ENCODE measurements around the gene PRRT1.

PRRT1 gene

GRCh38 chr6:32184084-32184640, 32.4 kb upstream of the PRRT1 start, which contains the start of gene AGER:
Gene AGER, minus strand, starts transcription at chr6:32184253. Its CDS starts 31 bp downstream, at chr6:32184222.
- no peak for DNase-seq (ENCODE audit: low read depth)
- H3K4me3 ChIP-seq (replicated peaks; ENCODE audit: low read depth, low read length): no peak within 1 kb of the TSS
- TF ChIP-seq, protein P1, sequence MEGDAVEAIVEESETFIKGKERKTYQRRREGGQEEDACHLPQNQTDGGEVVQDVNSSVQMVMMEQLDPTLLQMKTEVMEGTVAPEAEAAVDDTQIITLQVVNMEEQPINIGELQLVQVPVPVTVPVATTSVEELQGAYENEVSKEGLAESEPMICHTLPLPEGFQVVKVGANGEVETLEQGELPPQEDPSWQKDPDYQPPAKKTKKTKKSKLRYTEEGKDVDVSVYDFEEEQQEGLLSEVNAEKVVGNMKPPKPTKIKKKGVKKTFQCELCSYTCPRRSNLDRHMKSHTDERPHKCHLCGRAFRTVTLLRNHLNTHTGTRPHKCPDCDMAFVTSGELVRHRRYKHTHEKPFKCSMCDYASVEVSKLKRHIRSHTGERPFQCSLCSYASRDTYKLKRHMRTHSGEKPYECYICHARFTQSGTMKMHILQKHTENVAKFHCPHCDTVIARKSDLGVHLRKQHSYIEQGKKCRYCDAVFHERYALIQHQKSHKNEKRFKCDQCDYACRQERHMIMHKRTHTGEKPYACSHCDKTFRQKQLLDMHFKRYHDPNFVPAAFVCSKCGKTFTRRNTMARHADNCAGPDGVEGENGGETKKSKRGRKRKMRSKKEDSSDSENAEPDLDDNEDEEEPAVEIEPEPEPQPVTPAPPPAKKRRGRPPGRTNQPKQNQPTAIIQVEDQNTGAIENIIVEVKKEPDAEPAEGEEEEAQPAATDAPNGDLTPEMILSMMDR (IDR thresholded peaks at IDR 0.05; ENCODE audit: low read length, missing control alignments): no peak

DNA sequence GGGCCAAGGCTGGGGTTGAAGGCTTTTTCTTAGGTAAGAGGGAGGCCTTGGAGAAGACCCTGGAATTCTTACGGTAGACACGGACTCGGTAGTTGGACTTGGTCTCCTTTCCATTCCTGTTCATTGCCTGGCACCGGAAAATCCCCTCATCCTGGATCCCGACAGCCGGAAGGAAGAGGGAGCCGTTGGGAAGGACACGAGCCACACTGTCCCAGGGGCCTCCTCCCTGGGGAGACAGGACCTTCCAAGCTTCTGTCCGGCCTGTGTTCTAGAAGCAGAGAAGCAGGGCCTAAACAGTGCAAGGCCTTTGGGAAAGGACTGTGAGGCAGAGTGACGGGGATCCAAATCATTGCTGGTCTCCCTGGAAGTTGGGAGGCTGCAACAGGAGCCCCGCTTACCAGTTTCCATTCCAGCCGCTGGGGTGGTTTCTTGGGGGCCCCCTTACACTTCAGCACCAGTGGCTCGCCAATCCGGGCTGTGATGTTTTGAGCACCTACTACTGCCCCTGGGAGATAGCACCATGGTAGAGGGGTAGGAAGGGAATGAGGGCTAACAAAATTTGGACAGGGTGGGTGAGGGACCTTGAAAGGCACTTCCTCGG, 31.8 kb upstream of the PRRT1 start:
- DNase-seq (ENCODE audit: low read depth): no peak
- H3K4me3 ChIP-seq (replicated peaks; ENCODE audit: low read depth, low read length): no peak overlapping the region
- TF ChIP-seq, protein P1 (IDR thresholded peaks at IDR 0.05; ENCODE audit: low read length, missing control alignments): no peak

DNA sequence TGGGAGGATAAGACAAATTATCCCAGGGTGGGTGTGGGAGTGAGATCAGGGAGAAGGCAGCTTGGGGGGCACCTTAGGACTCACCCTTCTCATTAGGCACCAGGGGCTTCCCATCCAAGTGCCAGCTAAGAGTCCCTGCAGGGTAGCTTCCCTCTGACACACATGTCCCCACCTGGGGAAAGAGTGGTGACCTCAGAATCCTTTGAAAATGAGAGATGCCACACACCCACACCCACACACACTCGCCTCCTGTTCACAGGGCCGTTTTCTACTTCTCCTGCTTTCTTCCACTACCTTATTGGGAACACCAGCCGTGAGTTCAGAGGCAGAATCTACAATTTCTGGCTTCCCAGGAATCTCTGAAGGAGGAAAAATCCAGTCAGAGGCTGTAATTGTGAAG, 31.3 kb upstream of the PRRT1 start:
- DNase-seq (ENCODE audit: low read depth): no peak
- TF ChIP-seq, protein P1 (IDR thresholded peaks at IDR 0.05; ENCODE audit: low read length, missing control alignments): no peak
- H3K4me3 ChIP-seq (replicated peaks; ENCODE audit: low read depth, low read length): no peak overlapping the region

DNA sequence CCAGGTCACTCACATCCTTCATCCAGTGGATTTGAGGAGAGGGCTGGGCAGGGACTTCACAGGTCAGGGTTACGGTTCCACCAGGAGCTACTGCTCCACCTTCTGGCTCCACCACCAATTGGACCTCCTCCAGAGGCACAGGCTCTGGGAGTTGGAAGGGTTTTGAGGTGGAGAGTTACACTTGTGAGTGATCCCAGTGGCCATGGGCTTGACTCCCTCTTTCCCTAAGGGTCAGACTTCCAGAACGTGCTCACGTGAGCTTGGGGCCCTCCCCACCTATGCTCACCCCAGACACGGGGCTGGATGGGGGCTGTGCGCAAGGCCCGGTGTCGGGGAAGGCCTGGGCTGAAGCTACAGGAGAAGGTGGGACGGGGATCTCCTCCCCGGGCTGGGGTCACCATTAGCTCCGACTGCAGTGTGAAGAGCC, 30.8 kb upstream of the PRRT1 start:
- TF ChIP-seq, protein P1 (IDR thresholded peaks at IDR 0.05; ENCODE audit: low read length, missing control alignments): no peak
- no peak for DNase-seq (ENCODE audit: low read depth)
- H3K4me3 ChIP-seq (replicated peaks; ENCODE audit: low read depth, low read length): no peak overlapping the region

DNA sequence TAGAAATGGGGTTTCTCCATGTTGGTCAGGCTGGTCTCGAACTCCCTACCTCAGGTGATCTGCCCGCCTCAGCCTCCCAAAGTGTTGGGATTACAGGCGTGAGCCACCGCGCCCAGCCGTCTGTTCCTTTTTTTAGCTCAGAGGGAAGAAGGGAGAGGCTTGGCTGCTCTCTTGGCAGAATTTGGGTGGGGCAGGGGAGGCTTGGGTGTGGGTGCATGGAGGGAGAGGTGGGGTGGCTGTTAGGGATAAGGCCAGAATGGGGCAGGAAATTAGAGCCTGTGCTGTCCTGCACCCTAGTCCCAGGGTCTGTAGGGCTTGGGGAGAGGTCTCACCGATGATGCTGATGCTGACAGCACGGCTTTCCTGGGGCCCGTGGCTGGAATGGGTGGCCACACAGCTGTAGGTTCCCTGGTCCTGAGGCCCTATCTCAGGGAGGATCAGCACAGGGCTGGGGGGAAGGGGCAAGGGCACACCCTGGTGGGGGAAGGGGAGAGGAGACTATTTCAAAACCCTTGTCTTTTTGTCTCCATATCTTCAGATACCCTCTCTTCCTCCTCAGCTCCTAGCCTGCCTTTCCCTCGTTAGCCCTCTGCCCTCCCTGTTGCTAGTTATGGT, 30.3 kb upstream of the PRRT1 start:
- DNase-seq (ENCODE audit: low read depth): no peak
- no peak overlapping the region for H3K4me3 ChIP-seq (replicated peaks; ENCODE audit: low read depth, low read length)
- TF ChIP-seq, protein P1 (IDR thresholded peaks at IDR 0.05; ENCODE audit: low read length, missing control alignments): no peak

GRCh38 chr6:32181148-32181702, 29.5 kb upstream of the PRRT1 start:
- DNase-seq (ENCODE audit: low read depth): no peak
- no peak overlapping the region for H3K4me3 ChIP-seq (replicated peaks; ENCODE audit: low read depth, low read length)
- TF ChIP-seq, protein P1 (IDR thresholded peaks at IDR 0.05; ENCODE audit: low read length, missing control alignments): no peak

All from fibroblast of pulmonary artery (primary cell).